ENCODE results near the gene KIRREL3.

DNA sequence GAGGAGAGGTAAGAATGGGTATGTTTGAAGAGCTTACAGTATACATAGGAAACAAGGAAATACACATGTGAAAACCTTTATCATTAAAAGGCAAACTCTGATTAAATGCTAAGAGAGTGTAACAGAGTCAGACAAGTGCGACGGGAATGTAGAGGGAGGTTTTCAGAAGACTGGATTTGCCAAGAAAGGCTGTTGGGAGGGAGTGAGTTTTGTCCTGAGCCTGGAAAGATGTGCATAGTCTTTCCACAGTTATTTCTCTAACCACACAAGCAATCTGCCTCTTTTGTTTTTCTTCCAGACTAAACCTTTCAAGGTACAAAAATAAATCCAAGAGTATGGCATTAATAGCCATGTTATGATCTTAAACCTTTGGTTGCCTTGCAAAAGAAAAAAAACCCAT lies 170.9 kb downstream of the KIRREL3 start:
- TF ChIP-seq, protein P1, sequence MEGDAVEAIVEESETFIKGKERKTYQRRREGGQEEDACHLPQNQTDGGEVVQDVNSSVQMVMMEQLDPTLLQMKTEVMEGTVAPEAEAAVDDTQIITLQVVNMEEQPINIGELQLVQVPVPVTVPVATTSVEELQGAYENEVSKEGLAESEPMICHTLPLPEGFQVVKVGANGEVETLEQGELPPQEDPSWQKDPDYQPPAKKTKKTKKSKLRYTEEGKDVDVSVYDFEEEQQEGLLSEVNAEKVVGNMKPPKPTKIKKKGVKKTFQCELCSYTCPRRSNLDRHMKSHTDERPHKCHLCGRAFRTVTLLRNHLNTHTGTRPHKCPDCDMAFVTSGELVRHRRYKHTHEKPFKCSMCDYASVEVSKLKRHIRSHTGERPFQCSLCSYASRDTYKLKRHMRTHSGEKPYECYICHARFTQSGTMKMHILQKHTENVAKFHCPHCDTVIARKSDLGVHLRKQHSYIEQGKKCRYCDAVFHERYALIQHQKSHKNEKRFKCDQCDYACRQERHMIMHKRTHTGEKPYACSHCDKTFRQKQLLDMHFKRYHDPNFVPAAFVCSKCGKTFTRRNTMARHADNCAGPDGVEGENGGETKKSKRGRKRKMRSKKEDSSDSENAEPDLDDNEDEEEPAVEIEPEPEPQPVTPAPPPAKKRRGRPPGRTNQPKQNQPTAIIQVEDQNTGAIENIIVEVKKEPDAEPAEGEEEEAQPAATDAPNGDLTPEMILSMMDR (IDR thresholded peaks at IDR 0.05): no peak
- TF ChIP-seq POLR2AphosphoS5 (IDR thresholded peaks at IDR 0.05): no peak
